Smooth muscle cell of the coronary artery (primary cell): ENCODE measurements around the gene SAMD14. TPM values are rescaled to one million over a fixed set of nuclear protein-coding genes. Genes with fewer than 3 reads are reported as not detected.

ENCODE experiments used
- total RNA-seq: library from RNA; depleted of rRNA; stranded (reverse); fragments of >200 nt; gene quantifications from 2 replicates; pipeline ENCODE4 v1.2.3, GENCODE V29; 2014; ENCODE audit warnings: low replicate concordance

Gene SAMD14
- total RNA-seq = 0.35 and 2.2 TPM in 2 replicates

GRCh38 chr17:50129728-50130558 is at the start of gene SAMD14:
TSS of gene SAMD14 (minus strand) at chr17:50130160. CDS start at chr17:50124959, 5,201 bp downstream.

GRCh38 chr17:50165867-50166517 is 36.0 kb upstream of the SAMD14 start, which contains the start of gene SGCA:
TSS of gene SGCA (plus strand) at chr17:50166005. CDS start at chr17:50166041, 36 bp downstream.

GRCh38 chr17:50150354-50151040 is 20.5 kb upstream of the SAMD14 start, which contains the start of gene PPP1R9B:
TSS of gene PPP1R9B (minus strand) at chr17:50150677. CDS start at chr17:50150513, 164 bp downstream.

GRCh38 chr17:50094753-50095619 is 35.0 kb downstream of the SAMD14 start, which contains the start of gene PDK2:
TSS of gene PDK2 (plus strand) at chr17:50095351. CDS start at chr17:50095436, 85 bp downstream.

Other genes starting within 250 kb of the SAMD14 start
- not detected in 2 replicates for gene DLX4, start 161.0 kb downstream of the SAMD14 start, total RNA-seq
- not detected in 2 replicates for gene DLX3, start 134.9 kb downstream of the SAMD14 start, total RNA-seq
- gene ITGA3, start 74.0 kb downstream of the SAMD14 start, total RNA-seq = 38.4 and 269 TPM in 2 replicates
- gene PDK2, start 34.8 kb downstream of the SAMD14 start, total RNA-seq = 18.3 and 42.1 TPM in 2 replicates
- gene PPP1R9B, start 20.5 kb upstream of the SAMD14 start, total RNA-seq = 40.7 and 54.1 TPM in 2 replicates
- 1.8 and 8.4 TPM in 2 replicates for gene SGCA, start 35.8 kb upstream of the SAMD14 start, total RNA-seq
- gene COL1A1, start 71.5 kb upstream of the SAMD14 start, total RNA-seq = 1,618 and 2,280 TPM in 2 replicates
- 0.12 and 0.15 TPM in 2 replicates for gene TMEM92, start 144.3 kb upstream of the SAMD14 start, total RNA-seq
- gene XYLT2, start 216.0 kb upstream of the SAMD14 start, total RNA-seq = 49.4 and 53.1 TPM in 2 replicates
- gene MRPL27, start 243.0 kb upstream of the SAMD14 start, total RNA-seq = 63.7 and 77.1 TPM in 2 replicates
- gene EME1, start 243.1 kb upstream of the SAMD14 start, total RNA-seq = 0.59 and 2.6 TPM in 2 replicates